Keratinocyte (primary cell): ENCODE results near the gene C20orf141. TPM values are rescaled to one million over a fixed set of nuclear protein-coding genes. Genes with fewer than 3 reads are reported as not detected.

Source experiments
- DNase-seq: peaks from one replicate; pipeline ENCODE4 v3.0.0-alpha.2; 2011; ENCODE audit warnings: low read depth, missing footprints, low spot score
- FAIRE-seq: peaks from 2 replicates; lab custom pipeline; 2011; peaks lifted over from hg19 to GRCh38; lab: Jason Lieb, UNC
- H2AFZ ChIP-seq: 2 replicates; pipeline ENCODE4 v1.6.0; 2012; ENCODE audit warnings: low read length, control low read depth, inconsistent platforms; ENCODE audit not compliant: control insufficient read depth
- H3K27ac ChIP-seq: 2 replicates; pipeline ENCODE4 v1.5.1; 2011; ENCODE audit warnings: low read length; ENCODE audit not compliant: control insufficient read depth, insufficient read depth
- H3K27me3 ChIP-seq: 3 replicates; pipeline ENCODE4 v1.6.0; 2011; ENCODE audit warnings: low read length; ENCODE audit not compliant: control insufficient read depth, insufficient read depth; ENCODE audit errors: extremely low read depth
- H3K36me3 ChIP-seq, 2 experiments: 2 replicates in 1 of 2; 3 replicates in 1 of 2; pipeline ENCODE4 v1.5.1; 2011; ENCODE audit warnings: low read length in 2 of 2, mild to moderate bottlenecking in 1 of 2; ENCODE audit not compliant: control insufficient read depth in 2 of 2, insufficient read depth in 2 of 2; ENCODE audit errors: extremely low read depth in 1 of 2
- H3K4me1 ChIP-seq: 3 replicates; pipeline ENCODE4 v1.5.1; 2011; ENCODE audit warnings: low read length; ENCODE audit not compliant: control insufficient read depth, insufficient read depth; ENCODE audit errors: extremely low read depth
- H3K4me2 ChIP-seq: 3 replicates; pipeline ENCODE4 v1.6.0; 2011; ENCODE audit warnings: low read depth, low read length; ENCODE audit not compliant: control insufficient read depth, insufficient read depth; ENCODE audit errors: extremely low read depth
- H3K4me3 ChIP-seq, 3 experiments: fragments of 200-600 bp in 1 of 3; sonication (generic) in 1 of 3; 2 replicates in 2 of 3; 3 replicates in 1 of 3; pipeline ENCODE4 v1.5.1; 2011 to 2016; ENCODE audit warnings: low read length in 3 of 3, mild to moderate bottlenecking in 3 of 3, control low read depth in 2 of 3, inconsistent platforms in 1 of 3, low read depth in 1 of 3, mixed read lengths in 1 of 3, mixed run types in 1 of 3, moderate library complexity in 1 of 3; ENCODE audit not compliant: control insufficient read depth in 2 of 3, insufficient read depth in 2 of 3; ENCODE audit errors: extremely low read depth in 1 of 3
- H3K79me2 ChIP-seq: 2 replicates; pipeline ENCODE4 v1.6.0; 2012; ENCODE audit warnings: low read length; ENCODE audit not compliant: control insufficient read depth, insufficient read depth
- H3K9ac ChIP-seq: 3 replicates; pipeline ENCODE4 v1.6.0; 2011; ENCODE audit warnings: low read length; ENCODE audit not compliant: control insufficient read depth, insufficient read depth; ENCODE audit errors: extremely low read depth
- H3K9me1 ChIP-seq: 3 replicates; pipeline ENCODE4 v1.6.0; 2011; ENCODE audit warnings: low read length; ENCODE audit not compliant: control insufficient read depth, insufficient read depth; ENCODE audit errors: extremely low read depth
- H3K9me3 ChIP-seq: 2 replicates; pipeline ENCODE4 v1.5.1; 2012; ENCODE audit warnings: low read depth, low read length; ENCODE audit not compliant: control insufficient read depth
- H4K20me1 ChIP-seq: 3 replicates; pipeline ENCODE4 v1.6.0; 2011; ENCODE audit warnings: low read length; ENCODE audit not compliant: control insufficient read depth, insufficient read depth; ENCODE audit errors: extremely low read depth
- CTCF ChIP-seq, 3 experiments: IDR thresholded peaks in 1 of 3; conservative IDR thresholded peaks in 1 of 3; optimal IDR thresholded peaks in 1 of 3; 2 replicates in 2 of 3; 3 replicates in 1 of 3; pipeline versions ENCODE3 to v1.5.1; 2011; ENCODE audit warnings: low read length in 3 of 3, mild to moderate bottlenecking in 3 of 3, moderate library complexity in 2 of 3, control low read depth in 1 of 3, inconsistent platforms in 1 of 3; ENCODE audit not compliant: insufficient read depth in 2 of 3; ENCODE audit errors: extremely low read depth in 1 of 3
- EZH2 ChIP-seq: IDR thresholded peaks from one replicate; pipeline ENCODE4 v1.6.1; 2012; ENCODE audit warnings: inconsistent platforms, mild to moderate bottlenecking, low read length, moderate library complexity
- dilution Hi-C: fragments of 300-500 bp; cut with MboI; formaldehyde crosslinking; loops from one replicate; pipeline ENCODE4 v1.7.0; 2020; ENCODE audit warnings: low sequenced_read_pairs; ENCODE audit not compliant: extremely low pct_ligation_motif_present
- polyA plus RNA-seq, 5 experiments: library from polyadenylated mRNA; depleted of rRNA in 3 of 5; stranded (reverse) in 3 of 5; stranded (forward) in 1 of 5; unstranded in 1 of 5; fragments of >200 nt; gene quantifications; 1 replicate in 1 of 5; 2 replicates in 3 of 5; 3 replicates in 1 of 5; pipeline versions ENCODE4 v1.2.1 to v1.2.3, GENCODE V29; 2011 to 2012; ENCODE audit warnings: missing spikeins in 2 of 5, low read depth in 1 of 5, low replicate concordance in 1 of 5

The C20orf141 gene
- polyA plus RNA-seq, 1 donor (not counting 4 experiments of a cell fraction or from before 2014, with no cell fraction given), result not detected

- dilution Hi-C loops, result no loop called here
- H3K4me3 ChIP-seq, result no peak overlapping the region
- no peaks in the 10 kb centered on the region for H3K4me1 ChIP-seq
- no peaks in the 10 kb centered on the region for H3K9me3 ChIP-seq
- H2AFZ ChIP-seq, result no peak overlapping the region
- no peaks in the 10 kb centered on the region for H3K27me3 ChIP-seq
- peaks cover 2% of the 10 kb centered on the region for H3K9me1 ChIP-seq
- no peaks in the 10 kb centered on the region for H3K36me3 ChIP-seq
- DNase-seq (no peak), FAIRE-seq (no peak)
- H4K20me1 ChIP-seq, result no peaks in the 10 kb centered on the region
- no peak overlapping the region for H3K9ac ChIP-seq
- H3K27ac ChIP-seq, result no peak overlapping the region
- H3K79me2 ChIP-seq, result no peaks in the 10 kb centered on the region
- H3K4me2 ChIP-seq, result no peak overlapping the region
- no peak for TF ChIP-seq EZH2
- TF ChIP-seq CTCF (optimal IDR thresholded peaks at IDR 0.05 in 1 of 3, IDR thresholded peaks at IDR 0.05 in 1 of 3, conservative IDR thresholded peaks at IDR 0.05 in 1 of 3; ENCODE audit: extremely low read depth in 1 of 3, insufficient read depth in 2 of 3, low read length in 3 of 3), result no peak
Measured at GRCh38 chr20:2846698-2847097, 31.9 kb downstream of the C20orf141 start.

GRCh38 chr20:2847802-2848201, 33.0 kb downstream of the C20orf141 start:
- Histone ChIP-seq H3K27ac (no peak overlapping the region), H3K9me3 (no peaks in the 10 kb centered on the region), H2AFZ (no peak overlapping the region), H3K9ac (no peak overlapping the region), H4K20me1 (peaks cover 4% of the 10 kb centered on the region), H3K4me3 (no peak overlapping the region), H3K4me2 (no peak overlapping the region), H3K4me1 (no peaks in the 10 kb centered on the region), H3K79me2 (no peaks in the 10 kb centered on the region), H3K9me1 (peaks cover 2% of the 10 kb centered on the region), H3K36me3 (no peaks in the 10 kb centered on the region), H3K27me3 (no peaks in the 10 kb centered on the region)
- DNase-seq (no peak), FAIRE-seq (no peak)
- no peak for TF ChIP-seq EZH2
- no peak for TF ChIP-seq CTCF (optimal IDR thresholded peaks at IDR 0.05 in 1 of 3, IDR thresholded peaks at IDR 0.05 in 1 of 3, conservative IDR thresholded peaks at IDR 0.05 in 1 of 3; ENCODE audit: extremely low read depth in 1 of 3, insufficient read depth in 2 of 3, low read length in 3 of 3)
- dilution Hi-C loops, result no loop called here
